ENCODE results near the gene RFFL. TPM values are rescaled to one million over a fixed set of nuclear protein-coding genes. Genes with fewer than 3 reads are reported as not detected.

Gene RFFL
- 0.69 TPM in 1 of 2 replicates, not detected in the other for polyA plus RNA-seq

DNA sequence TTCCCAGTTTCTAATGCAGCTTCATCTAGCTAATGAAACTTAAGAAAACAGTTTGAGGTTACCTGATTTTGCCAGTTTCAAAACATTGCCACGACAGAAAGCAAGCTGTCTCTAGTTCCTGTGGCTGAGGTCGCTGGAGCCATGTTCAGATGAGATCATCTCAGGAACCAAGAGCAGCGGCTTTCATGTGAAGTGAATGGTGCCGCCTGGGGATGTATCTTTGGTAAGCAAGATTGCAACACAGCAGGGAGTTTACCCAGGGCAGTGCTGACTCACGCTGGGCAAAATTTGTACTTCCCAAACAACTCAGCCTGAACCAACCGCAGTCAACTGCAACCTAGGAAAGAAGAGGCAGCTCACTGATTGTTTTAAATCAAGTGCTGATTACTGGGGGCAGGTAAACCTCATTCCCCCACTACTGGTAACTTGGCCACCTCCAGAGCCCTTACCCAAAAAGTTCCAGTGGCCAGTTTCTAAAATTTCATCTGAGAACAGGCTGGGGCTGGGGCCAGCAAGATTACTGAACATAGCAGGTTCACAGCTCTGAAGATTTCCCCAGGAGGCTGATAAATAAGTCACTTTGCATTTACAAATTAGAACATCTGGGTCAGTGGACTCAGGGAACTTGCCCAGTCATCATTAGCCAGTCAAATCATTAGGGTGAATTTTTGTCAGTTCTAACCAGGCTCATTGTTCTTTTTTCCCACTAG lies at the start of gene RFFL:
RFFL (minus strand) TSS at position 194 of the 710 bp plus-strand sequence. CDS start 37,154 bp downstream, outside the sequence.

GRCh38 chr17:34980353-34980680 lies 83.2 kb downstream of the RFFL start, which contains the start of gene LIG3:
Gene LIG3 (plus strand): TSS chr17:34980512. CDS start chr17:34983006, 2,494 bp downstream.

GRCh38 chr17:34961093-34961911 lies 102.2 kb downstream of the RFFL start, which contains the start of the genes CCT6B and ZNF830:
Gene CCT6B (minus strand): TSS chr17:34961460. CDS start chr17:34961393, 67 bp downstream.
Gene ZNF830 (plus strand): TSS chr17:34961540. CDS start chr17:34961567, 27 bp downstream.

Other genes with a start within 250 kb of the RFFL start
- 5.4 and 7.0 TPM in 2 replicates for gene CCT6B, start 102.2 kb downstream of the RFFL start, polyA plus RNA-seq
- 13.1 and 15.5 TPM in 2 replicates for gene ZNF830, start 102.2 kb downstream of the RFFL start, polyA plus RNA-seq
- 8.4 and 10.0 TPM in 2 replicates for gene LIG3, start 83.2 kb downstream of the RFFL start, polyA plus RNA-seq
- 4.2 and 5.1 TPM in 2 replicates for gene RAD51D, start 56.2 kb upstream of the RFFL start, polyA plus RNA-seq
- not detected in 2 replicates for gene FNDC8, start 57.9 kb upstream of the RFFL start, polyA plus RNA-seq
- 1.1 and 2.9 TPM in 2 replicates for gene NLE1, start 78.6 kb upstream of the RFFL start, polyA plus RNA-seq
- gene UNC45B, start 84.1 kb upstream of the RFFL start, polyA plus RNA-seq = not detected in 2 replicates
- not detected in 2 replicates for gene SLC35G3, start 130.7 kb upstream of the RFFL start, polyA plus RNA-seq
- gene SLFN5, start 179.4 kb upstream of the RFFL start, polyA plus RNA-seq = 1.7 and 3.4 TPM in 2 replicates

Data from Purkinje cell (primary cell).